GM19043 (cell line): ENCODE data around the gene TPO.

Source experiments
- ATAC-seq: cut with Tn5 transposase; IDR thresholded peaks from one replicate; pipeline ENCODE4 v1.9.1; 2021; ENCODE audit warnings: low read depth; ENCODE audit not compliant: unreplicated experiment

The TPO gene

DNA sequence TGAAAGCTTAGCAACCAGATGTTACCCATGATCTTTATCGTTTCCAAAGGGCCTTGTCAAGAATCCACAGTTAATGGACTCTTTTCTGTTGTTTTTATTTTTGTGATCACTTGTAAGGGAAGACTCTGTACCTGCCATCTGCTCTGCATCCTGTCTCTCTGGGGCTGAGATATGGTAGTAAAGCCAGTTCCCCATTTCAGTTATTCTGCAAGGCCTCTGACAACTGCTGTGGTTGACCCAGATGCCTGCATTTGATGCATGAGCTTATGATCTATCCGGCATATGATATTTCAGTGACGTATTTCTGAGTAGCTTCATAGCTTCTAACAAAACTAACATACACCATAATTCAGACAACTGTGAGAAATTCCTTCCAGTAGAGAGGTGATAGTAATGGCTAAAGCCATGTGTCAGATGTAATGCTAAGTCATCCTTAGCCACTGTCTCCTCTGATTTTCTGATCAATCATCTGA lies 105.1 kb downstream of the TPO start:
- ATAC-seq, result no peak

DNA sequence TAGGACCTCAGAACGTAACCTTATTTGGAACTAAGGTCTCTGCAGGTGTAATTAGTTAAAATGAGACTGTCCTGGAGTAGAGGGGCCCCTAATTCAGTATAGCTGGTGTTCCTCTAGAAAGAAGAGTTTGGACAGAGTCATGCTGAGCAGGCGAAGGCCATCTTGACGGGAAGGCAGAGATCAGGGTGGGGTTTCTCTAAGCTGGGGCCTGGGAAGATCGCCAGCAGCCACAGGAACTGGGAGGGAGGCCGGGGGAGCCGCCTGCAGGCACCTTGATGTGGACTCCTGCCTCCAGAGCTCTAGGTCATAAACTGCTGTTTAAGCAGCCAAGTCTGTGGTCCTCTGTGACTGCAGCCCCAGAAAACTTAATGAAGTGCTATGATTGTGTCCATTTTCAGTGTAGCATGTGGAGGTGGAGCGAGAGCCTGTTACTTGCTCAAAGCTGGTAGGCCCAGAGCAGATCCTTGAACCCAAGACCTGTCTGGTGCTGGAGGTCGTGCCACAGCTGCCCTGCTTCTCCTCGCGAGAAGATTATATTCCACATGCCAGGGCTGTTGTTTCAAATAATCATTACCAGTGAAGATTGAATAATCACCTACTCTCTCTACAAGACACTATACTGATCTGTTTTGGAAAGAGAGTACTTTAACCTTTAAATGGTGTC lies 105.7 kb downstream of the TPO start:
- ATAC-seq, result no peak

DNA sequence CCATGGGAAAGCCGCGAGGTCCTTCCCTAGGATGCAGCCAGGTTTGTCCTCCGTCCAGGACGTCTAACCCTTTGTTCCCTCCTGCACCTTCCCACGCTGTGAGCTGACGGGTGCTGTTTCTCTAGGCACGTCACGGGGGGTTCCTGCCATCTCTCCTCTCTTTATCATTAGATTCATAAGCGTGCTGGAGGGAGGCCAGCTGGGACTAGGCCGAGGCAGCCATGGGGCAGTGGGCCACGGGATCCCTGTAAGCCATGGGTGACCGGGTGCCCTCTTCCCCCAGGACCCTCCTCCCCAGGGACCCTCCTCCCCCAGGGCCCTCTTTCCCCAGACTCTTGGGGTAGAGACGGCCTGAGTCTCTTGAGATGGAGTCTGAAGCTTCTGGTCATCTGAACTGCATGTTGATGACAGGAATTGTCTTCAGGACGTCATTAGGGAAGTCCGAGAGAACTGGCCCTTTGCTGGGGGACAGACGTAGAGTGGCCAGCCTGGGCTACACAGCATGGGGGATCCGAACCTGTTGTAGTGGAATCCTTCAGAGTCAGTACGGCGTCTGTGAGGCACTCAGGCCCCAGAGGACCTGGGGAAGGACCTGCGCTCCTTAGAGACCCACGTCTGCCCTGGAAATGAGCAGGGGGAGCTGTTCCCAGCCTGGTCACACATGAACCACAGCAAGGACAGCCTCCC lies 108.1 kb downstream of the TPO start:
- no peak for ATAC-seq

DNA sequence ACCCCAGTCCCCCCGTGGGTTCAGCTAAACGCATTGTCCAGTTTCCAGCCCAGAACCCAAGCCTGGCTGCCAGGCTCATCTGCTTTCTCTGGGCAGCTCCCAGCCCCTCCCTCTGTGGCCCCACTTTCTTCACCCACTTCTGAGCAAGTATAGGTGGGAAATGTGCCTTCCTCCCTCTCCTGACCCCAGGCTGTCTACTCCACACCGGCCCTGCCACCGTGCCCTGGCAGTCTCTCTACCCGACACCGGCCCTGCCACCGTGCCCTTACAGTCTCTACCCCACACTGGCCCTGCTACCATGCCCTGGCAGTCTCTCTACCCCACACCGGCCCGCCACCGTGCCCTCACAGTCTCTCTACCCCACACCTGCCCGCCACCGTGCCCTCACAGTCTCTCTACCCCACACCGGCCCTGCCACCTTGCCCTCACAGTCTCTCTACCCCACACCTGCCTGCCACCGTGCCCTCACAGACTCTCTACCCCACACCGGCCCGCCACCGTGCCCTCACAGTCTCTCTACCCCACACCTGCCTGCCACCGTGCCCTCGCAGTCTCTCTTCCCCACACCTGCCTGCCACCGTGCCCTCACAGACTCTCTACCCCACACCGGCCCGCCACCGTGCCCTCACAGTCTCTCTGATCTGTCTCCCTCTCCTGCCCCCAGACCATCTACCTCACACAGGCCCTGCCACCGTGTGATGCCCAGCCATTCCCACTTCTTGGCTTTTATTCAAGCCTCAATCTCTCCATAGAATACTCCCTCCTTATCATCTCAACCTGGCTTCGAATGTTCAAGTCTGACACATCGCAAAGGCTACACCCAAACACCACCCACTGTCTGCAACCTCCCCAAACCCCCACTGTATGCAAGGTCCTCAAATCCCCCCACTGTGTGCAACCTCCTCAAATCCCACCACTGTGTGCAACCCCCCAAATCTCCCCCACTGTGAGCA lies 108.9 kb downstream of the TPO start:
- no peak for ATAC-seq

DNA sequence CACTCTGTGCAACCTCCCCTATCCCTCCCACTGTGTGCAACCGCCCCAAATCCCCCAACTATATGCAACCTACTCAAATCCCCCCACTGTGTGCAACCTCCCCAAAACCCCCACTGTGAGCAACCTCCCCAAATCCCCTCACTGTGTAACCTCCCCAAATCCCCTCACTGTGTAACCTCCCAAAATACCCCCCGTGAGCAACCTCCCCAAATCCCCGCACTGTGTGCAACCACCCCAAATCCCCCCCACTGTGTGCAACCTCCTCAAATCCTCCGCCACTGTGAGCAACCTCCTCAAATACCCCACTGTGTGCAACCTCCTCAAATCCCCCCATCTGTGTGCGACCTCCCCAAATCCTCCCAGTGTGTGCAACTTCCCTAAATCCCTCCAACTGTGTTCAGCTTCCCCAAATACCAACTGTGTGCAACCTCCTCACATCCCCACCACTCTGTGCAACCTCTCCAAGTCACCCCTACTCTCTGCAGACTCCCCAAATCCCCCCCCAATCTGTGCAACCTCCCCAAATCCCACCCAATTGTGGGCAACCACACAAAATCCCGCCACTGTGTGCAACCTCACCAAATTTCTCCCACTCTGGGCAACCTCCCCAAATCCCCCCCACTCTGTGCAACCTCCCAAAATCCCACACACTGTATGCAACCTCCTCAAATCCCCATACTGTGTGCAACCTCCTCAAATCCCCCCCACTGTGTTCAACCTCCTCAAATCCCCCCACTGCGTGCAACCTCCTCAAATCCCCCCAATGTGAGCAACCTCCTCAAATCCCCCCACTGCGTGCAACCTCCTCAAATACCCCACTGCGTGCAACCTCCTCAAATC lies 114.1 kb downstream of the TPO start:
- ATAC-seq, result no peak

DNA sequence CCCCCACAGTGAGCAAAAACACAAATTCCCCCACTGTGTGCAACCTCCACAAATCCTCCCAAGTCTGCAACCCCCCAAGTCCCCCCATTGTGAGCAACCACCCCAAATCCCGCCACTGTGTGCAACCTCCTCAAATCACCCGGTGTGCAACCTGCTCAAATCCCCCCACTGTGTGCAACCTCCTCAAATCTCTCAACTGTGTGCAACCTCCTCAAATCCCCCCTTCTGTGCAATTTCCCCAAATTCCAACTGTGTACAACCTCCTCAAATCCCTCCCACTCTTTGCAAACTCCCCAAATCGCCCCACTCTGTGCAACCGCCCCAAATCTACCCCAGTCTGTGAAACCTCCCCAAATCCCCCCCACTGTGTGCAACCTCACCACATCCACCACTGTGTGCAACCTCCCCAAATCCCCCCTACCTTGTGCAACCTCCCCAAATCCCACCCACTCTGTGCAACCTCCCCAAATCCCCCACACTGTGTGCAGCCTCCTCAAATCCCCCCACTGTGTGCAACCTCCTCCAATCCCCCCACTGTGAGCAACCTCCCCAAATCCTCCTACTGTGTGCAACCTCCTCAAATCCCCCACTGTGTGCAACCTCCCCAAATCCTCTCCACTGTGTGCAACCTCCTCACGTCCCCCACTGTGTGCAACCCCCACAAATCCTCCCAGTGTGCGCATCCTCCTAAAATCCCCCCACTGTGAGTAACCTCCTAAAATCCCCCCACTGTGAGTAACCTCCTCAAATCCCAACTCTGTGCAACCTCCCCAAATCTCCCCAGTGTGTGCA lies 115.2 kb downstream of the TPO start:
- ATAC-seq, result no peak

DNA sequence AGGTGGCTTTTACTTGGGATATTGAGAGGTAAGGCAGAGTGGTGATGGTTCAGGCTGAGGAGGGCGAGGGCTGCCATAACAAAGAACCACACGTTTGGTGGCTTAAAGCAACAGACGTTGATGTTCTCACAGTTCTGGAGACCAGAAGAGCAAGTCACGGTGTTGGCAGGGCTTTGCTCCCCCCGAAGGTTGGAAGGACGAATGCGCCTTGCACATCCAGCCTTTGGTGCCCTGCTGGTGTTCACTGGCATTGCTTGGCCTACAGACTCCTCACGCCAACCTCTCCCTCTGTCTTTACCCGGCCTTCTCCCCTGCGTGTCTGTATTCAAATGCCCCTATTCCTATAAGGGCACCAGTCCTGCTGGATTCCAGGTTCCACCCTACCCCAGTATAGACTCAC lies 125.4 kb downstream of the TPO start:
- ATAC-seq, result no peak

DNA sequence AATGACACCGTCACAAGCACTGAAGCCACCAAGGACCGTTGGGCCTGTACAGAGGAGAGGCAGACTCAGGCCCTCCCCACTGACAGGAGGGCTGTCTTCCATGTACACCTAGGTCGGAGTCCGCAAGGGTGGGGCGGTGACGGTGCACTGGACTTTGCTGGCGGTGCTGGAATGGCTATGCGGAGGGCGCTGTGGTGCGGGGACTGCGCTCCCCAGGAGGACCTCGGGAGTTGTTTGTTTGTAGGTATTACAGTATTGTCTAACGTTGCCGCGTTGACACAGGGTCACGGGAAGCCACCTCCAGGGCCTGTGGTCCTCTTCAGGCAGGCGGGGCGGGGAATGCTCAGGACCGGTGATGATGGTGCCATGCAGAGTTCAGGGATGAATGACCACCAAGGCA lies 126.2 kb downstream of the TPO start:
- ATAC-seq, result no peak

DNA sequence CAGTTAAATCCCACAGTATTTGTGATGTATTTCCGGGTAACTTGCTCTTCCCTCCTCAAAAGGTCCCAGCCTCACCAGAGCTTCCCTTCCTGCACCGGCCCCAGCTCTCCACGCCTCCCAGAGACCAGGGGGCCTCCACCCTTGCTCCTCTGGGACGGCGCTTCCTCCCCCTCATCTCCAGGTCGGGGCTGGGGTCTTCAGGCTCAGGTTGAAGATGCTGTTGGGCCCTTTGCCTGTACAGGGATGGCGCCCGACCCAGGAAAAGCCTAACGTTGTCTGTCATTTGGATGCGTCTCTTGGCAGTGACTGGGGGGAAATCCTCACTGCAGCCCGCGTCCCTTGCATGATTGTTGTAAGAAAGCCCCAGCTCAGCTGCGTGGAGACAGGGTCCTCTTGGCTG lies 126.7 kb downstream of the TPO start:
- ATAC-seq, result no peak

DNA sequence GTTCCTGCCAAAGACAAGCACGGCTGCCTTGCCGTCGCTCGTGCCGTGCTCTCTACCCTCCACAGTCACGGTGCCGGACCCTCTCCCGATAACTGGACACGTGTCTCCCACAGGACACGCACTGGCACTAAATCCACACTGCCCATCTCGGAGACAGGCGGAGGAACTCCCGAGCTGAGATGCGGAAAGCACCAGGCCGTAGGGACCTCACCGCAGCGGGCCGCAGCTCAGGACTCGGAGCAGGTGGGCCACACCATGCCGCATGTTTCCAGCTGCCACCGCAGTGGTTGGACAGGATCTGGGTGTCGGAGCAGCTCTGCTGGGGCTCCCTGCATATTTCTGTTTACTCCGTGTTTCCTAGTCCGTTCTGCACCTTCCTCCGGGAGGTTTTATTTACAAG lies 127.2 kb downstream of the TPO start:
- no peak for ATAC-seq

DNA sequence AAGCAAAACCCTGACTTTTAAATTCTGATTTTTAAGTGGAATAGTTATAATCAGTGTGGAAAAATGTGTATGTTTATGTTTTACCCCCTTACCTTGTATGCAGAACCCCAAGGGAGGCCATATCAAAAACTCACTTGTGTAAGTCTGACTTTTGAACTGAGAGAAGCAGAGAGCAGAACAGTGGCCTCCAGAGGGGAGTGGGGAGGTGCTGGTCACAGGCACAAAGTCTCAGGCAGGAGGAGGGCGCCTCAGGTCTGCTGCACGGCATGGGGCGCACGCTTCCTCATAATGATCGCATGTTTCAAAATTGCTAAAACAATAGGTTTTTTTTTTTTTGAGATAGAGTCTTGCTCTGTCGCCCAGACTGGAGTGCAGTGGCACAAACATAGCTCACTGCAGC lies 127.8 kb downstream of the TPO start:
- ATAC-seq, result no peak

DNA sequence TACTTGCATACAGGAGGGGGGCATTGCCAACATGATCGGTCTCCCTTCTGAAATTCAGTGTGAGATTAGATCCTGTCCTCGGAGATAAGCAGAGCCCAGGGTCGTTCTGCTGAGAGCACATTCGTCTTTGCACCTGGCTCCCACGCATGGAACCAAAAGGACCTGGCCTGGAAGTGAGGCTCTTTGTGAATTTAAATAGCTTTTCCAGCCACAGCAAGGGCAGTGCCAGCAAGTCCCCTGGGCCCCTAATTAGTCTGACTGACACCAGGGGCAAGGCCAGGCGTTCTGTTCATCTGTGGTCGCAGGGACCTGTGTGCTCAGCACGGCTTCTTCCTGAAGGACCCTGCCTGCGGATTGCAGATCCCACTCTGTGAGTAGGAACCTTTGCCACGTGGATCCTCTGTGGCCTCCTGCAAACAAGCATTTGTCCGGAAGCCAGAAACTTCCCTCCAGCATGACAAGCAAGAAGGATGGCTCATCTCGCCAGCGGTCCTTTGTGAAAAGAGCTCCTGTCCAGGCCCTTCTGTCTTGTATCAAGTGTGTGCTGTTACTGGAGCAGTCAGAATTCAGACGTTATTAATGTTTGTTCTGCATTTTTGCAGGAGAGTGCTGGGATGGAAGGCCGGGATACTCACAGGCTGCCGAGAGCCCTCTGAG lies 128.7 kb downstream of the TPO start:
- ATAC-seq, result no peak

DNA sequence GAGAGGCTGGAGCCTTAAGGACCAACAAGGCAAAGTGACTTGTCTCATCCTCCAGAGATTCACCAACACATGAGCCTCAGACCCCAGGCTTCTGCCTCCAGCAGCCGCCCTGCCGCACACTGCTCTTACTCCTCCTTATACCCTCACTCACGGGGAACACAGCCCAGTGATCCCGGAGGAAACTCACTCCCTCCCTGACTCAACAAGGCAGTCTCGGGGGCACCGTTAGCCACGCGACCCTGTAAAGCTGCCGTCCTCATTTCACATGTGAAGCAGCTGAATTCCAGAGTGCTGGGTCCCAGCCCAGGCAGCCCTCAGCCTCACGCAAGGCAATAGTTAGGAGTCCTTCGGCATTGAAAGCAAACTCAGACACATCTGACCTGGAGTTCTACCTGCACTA lies 129.7 kb downstream of the TPO start:
- no peak for ATAC-seq

DNA sequence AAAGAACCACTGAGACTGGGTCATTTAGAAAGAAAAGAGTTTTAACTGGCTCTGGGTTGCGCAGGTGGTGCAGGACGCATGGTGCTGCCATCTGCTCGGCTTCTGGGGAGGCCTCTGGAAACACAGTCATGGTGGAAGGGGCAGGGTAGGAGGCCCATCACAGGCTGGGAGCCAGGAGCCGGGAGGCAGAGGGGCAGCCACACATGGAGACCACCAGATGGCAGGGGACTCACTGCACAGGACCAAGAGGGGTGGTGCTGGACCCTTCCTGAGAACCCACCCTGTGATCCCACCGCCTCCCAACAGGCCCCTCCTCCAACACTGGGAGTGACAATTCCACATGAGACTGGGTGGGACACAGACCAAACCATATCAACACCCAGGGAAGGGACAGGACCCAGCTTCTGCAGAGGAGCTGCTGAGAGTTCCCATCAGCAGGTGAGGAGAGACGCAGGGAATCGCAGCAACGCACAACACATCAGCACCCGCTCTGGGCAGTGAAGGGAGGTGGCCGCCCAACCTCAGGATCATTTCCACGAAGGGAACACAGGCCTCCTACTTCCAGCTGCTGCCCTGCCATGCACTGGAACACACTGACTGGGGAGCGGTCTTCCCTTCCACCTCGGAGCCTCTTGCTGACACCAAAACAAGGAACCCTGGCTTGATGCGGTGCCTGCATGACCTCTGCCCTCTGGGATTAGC lies 130.7 kb downstream of the TPO start:
- ATAC-seq, result no peak

DNA sequence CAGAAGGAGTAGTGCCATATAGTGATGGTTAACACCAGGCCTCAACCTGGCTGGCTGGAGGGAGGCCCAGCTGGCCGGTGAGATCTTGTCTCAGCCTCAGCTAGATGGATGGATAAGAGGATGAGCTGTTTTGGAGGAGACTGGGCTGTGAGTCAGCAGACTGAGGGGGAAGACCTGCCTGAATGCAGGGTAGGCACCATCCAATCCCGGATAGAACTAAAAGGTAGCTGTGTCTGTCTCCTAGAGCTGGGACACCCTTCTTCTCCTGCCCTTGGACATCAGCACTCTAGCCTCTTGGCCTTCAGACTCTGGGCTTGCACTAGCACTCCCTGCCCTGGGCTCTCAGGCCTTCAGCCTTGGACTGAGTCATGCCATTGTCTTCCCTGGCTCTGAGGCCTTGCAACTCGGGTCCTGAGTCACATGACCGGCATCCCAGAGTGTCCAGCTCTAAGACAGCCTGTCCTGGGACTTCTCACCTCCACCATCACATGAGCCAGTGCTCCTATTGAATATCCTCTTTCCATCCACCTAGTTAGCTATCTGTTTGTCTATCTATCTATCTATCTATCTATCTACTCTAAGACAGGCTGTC lies 131.3 kb downstream of the TPO start:
- ATAC-seq, result no peak

DNA sequence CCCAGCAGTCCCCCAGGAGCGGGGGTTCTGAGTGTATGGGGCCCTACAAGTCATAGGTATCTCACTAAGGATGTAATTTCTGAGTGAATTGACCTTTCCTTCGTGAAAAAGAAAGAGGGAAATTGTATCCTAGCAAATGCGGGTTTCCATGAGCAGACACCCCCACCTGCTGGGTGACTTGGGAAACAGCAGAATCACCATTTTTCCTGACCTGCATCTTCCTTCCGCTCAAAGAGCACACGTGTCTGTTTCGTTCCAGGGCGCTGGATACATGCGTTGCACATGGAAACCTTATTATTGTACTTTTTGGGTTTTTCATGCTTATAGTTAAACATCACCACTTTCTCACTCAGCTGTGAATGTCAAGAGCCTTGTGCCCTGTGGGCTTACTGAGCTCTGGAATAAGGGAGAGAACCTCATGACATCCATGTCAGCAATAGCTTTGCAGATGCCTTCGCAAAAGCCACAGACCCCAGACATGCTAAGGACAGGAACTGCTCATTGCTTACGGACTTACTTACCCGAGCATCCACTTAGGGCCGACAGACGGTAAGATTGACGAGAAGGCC lies 132.8 kb downstream of the TPO start:
- no peak for ATAC-seq

DNA sequence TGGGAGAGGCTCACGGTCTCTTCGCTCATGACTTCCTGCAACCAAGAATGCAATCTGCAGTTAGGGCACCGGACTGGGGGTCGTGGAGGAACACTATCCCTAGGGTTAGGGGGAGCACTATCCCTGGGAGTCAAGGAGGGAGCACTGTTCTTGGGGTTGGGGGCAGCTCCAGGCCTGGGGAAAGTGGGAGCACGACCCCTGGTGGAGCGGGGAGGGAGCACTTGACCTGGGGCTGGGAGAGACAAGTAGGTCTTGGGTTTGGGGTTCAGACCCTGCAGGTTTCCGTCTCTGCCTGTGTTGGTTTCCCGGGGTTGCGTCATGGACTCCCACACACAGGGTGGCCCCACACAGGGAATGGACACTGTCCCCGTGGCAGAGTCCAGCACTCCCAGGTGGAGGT lies 133.6 kb downstream of the TPO start:
- ATAC-seq, result no peak
